HG03520 (cell line): ENCODE measurements around the gene TMEM69.
"Not testable (repeated sequence)": the region's sequence is repeated elsewhere in the genome, so short reads cannot be mapped to it uniquely, and the experiment has no call there.

Source experiments
- ATAC-seq: cut with Tn5 transposase; IDR thresholded peaks from one replicate; pipeline ENCODE4 v1.9.1; 2021; ENCODE audit warnings: mild to moderate bottlenecking, moderate library complexity; ENCODE audit not compliant: unreplicated experiment

The TMEM69 gene

DNA sequence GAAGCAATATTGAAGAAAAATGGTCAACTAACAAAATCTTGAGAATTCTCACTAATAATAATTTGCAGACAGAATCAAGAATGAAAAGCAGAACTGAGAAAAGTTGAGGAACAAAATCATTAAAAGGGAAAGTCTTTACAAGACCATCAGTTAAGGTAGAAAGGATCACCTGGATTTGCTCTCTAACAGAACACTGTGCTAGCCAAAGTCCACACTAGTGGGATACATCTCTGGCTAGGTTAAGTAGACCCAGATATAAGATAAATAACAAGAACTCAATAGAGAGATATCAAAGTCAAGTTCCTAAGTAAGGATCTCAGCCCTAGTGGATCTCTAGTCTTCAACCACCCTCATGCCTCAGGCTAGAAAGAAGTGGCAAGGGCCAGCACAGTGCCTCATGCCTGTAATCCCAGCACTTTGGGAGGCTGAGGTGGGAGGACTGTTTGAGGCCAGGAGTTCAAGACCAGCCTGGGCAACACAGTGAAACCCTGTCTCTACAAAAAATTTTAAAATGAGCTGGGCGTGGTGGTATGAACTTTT is 42.9 kb downstream of the TMEM69 start:
- ATAC-seq = no peak

DNA sequence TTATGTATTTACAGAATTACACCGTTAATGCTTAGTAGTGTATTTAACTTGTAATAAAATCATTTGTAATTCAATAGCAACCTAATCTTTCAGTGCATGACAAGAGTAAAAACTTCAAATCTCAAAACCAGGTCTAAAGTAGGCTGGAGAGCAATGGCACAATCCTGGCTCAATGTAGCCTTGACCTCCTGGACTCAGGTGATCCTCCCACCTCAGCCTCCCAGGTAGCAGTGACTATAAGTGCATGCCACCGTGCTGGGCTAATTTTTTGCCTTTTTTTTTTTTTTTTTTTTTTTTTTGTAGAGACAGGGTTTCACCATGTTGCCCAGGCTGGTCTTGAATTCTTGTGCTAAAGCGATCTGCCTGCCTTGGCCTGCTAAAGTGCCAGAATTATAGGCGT is 51.2 kb downstream of the TMEM69 start:
- no peak for ATAC-seq

DNA sequence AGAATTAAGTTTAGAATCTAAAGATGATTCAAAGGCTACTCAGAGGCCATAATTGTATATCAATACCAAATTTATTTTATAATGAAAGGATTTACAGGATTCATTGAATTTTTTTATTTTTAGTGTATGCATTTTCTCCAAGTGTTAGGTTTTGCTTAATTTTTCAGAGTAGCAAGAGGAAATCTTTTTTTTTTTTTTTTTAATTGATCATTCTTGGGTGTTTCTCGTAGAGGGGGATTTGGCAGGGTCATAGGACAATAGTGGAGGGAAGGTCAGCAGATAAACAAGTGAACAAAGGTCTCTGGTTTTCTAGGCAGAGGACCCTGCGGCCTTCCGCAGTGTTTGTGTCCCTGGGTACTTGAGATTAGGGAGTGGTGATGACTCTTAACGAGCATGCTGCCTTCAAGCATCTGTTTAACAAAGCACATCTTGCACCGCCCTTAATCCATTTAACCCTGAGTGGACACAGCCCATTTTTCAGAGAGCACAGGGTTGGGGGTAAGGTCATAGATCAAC is 51.7 kb downstream of the TMEM69 start:
- ATAC-seq = not testable (repeated sequence)
